ENCODE data around the gene FOS. TPM values are rescaled to one million over a fixed set of nuclear protein-coding genes. Genes with fewer than 3 reads are reported as not detected.
A peak's percentile ranks its signal among the peaks of the same experiment; 100 is the strongest.

The FOS gene
- total and polyA plus RNA-seq, 2 of the 13 experiments (the other 11 are each of a cell fraction or from before 2014, with no cell fraction given) = 15.9 to 24.2 TPM

GRCh38 chr14:75286313-75286712, 7.7 kb downstream of the FOS start (continued):
- no peak for TF ChIP-seq ZFP91 (CRISPR knock-in tag; IDR thresholded peaks at IDR 0.05; ENCODE audit: borderline replicate concordance)
- peak; percentile 58 for TF ChIP-seq MED1 (CRISPR knock-in tag; IDR thresholded peaks at IDR 0.05)
- no peak for TF ChIP-seq SIX4 (CRISPR knock-in tag; IDR thresholded peaks at IDR 0.05)
- TF ChIP-seq ZBTB21 (CRISPR knock-in tag; IDR thresholded peaks at IDR 0.05) = no peak
- no peak for TF ChIP-seq RFX5 (IDR thresholded peaks at IDR 0.05; ENCODE audit: low read depth, low read length)
- TF ChIP-seq ZNF790 (CRISPR knock-in tag; IDR thresholded peaks at IDR 0.05; ENCODE audit: borderline replicate concordance) = no peak
- TF ChIP-seq HMGXB3 (CRISPR knock-in tag; IDR thresholded peaks at IDR 0.05; ENCODE audit: borderline replicate concordance) = no peak
- TF ChIP-seq NRL (CRISPR knock-in tag; IDR thresholded peaks at IDR 0.05; ENCODE audit: borderline replicate concordance) = no peak
- TF ChIP-seq ETV6 (CRISPR knock-in tag; conservative IDR thresholded peaks at IDR 0.05) = no peak
- TF ChIP-seq ARNTL (CRISPR knock-in tag; IDR thresholded peaks at IDR 0.05) = no peak
- 0 out of 2 replicates have a peak, but pooled peaks have one; percentile 2 for TF ChIP-seq CTCF (CRISPR knock-in tag; IDR thresholded peaks at IDR 0.05)
- peak; percentile 43; the same call in 1 of the 2 replicates for TF ChIP-seq ZNF710 (CRISPR knock-in tag; IDR thresholded peaks at IDR 0.05; ENCODE audit: borderline replicate concordance)
- no peak for TF ChIP-seq ZNF512B (CRISPR knock-in tag; IDR thresholded peaks at IDR 0.05; ENCODE audit: borderline replicate concordance)
- 0 out of 2 replicates have a peak, but pooled peaks have one; percentile 22 for TF ChIP-seq ERF (CRISPR knock-in tag; IDR thresholded peaks at IDR 0.05)
- TF ChIP-seq ZNF124 (CRISPR knock-in tag; IDR thresholded peaks at IDR 0.05) = no peak
